HEK293T (cell line): ENCODE measurements around the gene RPN1.

Experiments
- ARNT ChIP-seq: fragments of 450-650 bp; IDR thresholded peaks from 2 replicates; pipeline ENCODE4 v1.6.1; 2017; ENCODE audit warnings: mild to moderate bottlenecking
- CTBP1 ChIP-seq: fragments of 450-650 bp; IDR thresholded peaks from 2 replicates; pipeline ENCODE4 v1.6.1; 2016; ENCODE audit warnings: borderline replicate concordance
- FOXK2 ChIP-seq: fragments of 450-650 bp; IDR thresholded peaks from 2 replicates; pipeline ENCODE4 v1.6.1; 2016; ENCODE audit warnings: mild to moderate bottlenecking
- FOXM1 ChIP-seq: fragments of 450-650 bp; IDR thresholded peaks from 2 replicates; pipeline ENCODE4 v1.6.1; 2017; ENCODE audit warnings: mild to moderate bottlenecking, borderline replicate concordance
- HDGF ChIP-seq: fragments of 450-650 bp; IDR thresholded peaks from 2 replicates; pipeline ENCODE4 v1.6.1; 2017; ENCODE audit warnings: antibody characterized with exemption, borderline replicate concordance
- NFRKB ChIP-seq: fragments of 450-650 bp; IDR thresholded peaks from 2 replicates; pipeline ENCODE4 v1.6.1; 2016; ENCODE audit warnings: mild to moderate bottlenecking, moderate library complexity
- SP1 ChIP-seq: fragments of 450-650 bp; IDR thresholded peaks from 2 replicates; pipeline ENCODE4 v1.6.1; 2017
- SUZ12 ChIP-seq: fragments of 450-650 bp; IDR thresholded peaks from 2 replicates; pipeline ENCODE4 v1.6.1; 2016; ENCODE audit warnings: mild to moderate bottlenecking
- TARDBP ChIP-seq: fragments of 450-650 bp; IDR thresholded peaks from 2 replicates; pipeline ENCODE4 v1.6.1; 2016
- ZNF384 ChIP-seq: fragments of 450-650 bp; IDR thresholded peaks from 2 replicates; pipeline ENCODE4 v1.6.1; 2016

DNA sequence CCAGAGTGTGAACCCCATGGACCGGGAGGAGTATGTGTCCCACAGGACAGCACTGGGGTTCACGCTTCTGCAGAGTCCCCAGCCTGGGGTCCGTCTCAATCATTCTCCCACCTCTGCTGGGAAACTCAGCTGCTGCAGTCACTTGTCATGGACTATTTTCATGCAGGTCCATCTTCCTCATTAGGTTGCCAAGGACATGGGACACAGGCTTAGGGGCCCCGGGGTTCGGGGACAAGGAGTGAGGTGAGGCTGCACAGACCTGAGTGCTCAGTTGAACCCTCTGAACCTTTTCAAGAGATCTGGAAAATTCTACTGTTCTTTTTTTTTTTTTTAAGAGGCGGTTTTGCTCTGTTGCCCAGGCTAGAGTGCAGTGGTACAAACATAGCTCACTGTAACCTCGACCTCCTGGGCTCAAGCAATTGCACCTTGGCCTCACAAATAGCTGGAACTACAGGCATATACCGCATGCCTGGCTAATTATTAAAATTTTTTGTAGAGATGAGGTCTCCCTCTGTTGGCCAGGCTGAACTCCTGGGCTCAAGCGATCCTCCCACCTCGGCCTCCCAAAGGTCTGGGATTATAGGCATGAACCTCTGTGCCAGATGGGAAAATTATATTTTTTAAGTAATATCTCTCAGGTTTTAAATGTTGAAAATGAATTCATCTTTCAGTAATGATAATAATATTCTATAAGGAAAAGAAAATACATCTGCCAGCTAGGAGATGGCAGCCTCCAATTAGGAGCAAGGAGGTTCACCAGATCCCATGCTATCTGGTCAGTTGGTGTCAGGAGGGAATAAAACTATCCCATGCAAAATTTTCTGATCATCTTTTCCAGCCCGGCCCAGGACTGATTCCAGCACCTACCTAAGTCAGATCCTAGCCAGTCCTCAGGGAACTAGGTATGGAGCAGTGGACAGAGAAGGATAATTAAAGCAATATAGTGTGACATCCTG, 45.2 kb downstream of the RPN1 start:
- no peak for TF ChIP-seq ZNF384
- no peak for TF ChIP-seq CTBP1
- no peak for TF ChIP-seq FOXK2
- no peak for TF ChIP-seq SP1
- TF ChIP-seq TARDBP: no peak
- no peak for TF ChIP-seq SUZ12
- no peak for TF ChIP-seq ARNT
- TF ChIP-seq NFRKB: no peak
- TF ChIP-seq FOXM1: no peak
- TF ChIP-seq HDGF: no peak
